H7 (cell line): Measurements from ENCODE around the gene PIERCE2. TPM values are rescaled to one million over a fixed set of nuclear protein-coding genes. Genes with fewer than 3 reads are reported as not detected.
"Not testable (repeated sequence)": the region's sequence is repeated elsewhere in the genome, so short reads cannot be mapped to it uniquely, and the experiment has no call there.

Experiments used
- DNase-seq: peaks from one replicate; pipeline ENCODE4 v3.0.0; 2012
- H3K27me3 ChIP-seq: 2 replicates; pipeline ENCODE4 v1.6.0; 2011; ENCODE audit warnings: mild to moderate bottlenecking, low read length; ENCODE audit not compliant: control insufficient read depth, insufficient read depth
- H3K36me3 ChIP-seq: replicated peaks from 2 replicates; pipeline ENCODE4 v1.5.1; 2011; ENCODE audit warnings: low read length; ENCODE audit not compliant: control insufficient read depth, insufficient read depth
- H3K4me3 ChIP-seq: 2 replicates; pipeline ENCODE4 v1.5.1; 2011; ENCODE audit warnings: low read depth, mild to moderate bottlenecking, control low read depth, low read length, moderate library complexity; ENCODE audit not compliant: insufficient read depth
- total RNA-seq: library from RNA; depleted of rRNA; stranded (reverse); fragments of >200 nt; shearing (Covaris generic); gene quantifications from 2 replicates; pipeline ENCODE4 v1.2.3, GENCODE V29; 2014; rRNA removed

Gene PIERCE2, protein sequence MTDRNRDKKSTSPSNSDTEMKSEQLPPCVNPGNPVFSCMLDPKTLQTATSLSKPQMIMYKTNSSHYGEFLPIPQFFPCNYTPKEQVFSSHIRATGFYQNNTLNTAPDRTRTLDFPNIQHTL
- 1.5 and 3.1 TPM in 2 replicates for total RNA-seq

DNA sequence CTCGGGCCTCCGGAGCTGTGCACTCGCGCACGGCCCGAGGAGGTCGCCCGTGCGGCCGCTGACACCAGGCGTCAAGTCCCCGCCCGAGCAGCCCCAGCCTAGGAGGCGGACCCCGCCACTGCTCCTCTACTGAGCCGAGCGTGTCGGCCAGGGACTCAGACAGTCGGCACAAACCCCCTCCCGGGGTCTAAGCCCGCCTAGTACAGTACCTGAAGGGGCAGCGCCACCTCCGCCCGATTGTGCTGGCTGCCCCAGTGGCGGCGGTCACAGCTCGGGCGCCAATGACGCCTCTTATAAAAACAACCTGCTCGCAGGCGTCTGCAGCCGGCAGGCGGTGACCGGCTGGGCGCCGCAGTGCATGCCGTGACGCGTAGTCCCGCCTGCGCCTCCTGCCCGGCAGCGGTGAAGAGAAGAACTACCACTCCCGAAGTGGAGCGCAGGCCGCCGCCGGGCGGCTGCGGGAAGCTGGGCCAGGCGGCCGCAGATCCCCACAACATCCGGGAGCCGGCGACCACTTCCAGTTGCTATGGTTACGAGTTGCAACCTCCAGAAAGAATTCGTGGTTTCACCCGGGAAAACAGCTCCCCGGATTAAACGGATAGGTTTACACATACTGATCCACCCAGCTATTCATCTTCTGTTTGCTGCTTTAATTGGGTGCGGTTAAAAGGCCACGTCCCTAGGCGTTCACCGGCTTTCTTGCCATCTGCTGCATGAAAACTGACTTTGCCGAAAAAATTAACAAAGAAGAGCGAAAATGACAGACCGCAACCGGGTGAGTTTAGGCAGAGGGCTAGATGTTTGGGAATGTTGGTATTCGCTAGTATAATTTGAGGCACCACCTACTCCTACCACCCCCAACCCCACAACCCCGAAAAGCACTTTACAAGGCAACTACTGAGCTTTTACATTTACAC lies at the start of gene PIERCE2, which contains the start of gene CCPG1:
Gene PIERCE2, plus strand, starts transcription at position 484 of the 917 bp plus-strand sequence. Its CDS starts 274 bp downstream, at position 758.
Gene CCPG1, minus strand, starts transcription at position 348 of the 917 bp plus-strand sequence. CDS start 18,935 bp downstream, outside the sequence.
- H3K4me3 ChIP-seq = peak within 1 kb of the TSS; percentile 79
- DNase-seq = peak; percentile 93
- H3K36me3 ChIP-seq = no peaks in the 10 kb centered on the region
- H3K27me3 ChIP-seq = no peaks in the 10 kb centered on the region

DNA sequence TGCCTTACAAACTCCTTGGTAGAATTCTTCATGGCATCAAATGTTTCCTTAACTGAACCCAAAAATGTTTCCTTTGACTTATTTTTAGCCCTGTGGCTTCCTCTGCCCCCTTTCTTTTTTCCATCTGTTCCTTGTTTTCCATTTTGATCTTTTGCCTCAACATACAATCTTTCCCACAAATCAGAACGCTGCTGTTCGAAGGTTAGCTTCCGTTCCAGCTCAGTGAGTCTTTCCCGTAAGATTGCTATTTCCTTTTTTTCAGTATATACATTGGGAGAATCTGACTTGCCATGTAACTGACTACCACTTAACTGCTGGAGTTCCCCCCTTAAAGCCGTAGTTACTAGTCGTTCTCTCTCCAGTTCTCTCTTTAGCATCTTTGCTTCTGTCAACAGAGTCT lies 48.0 kb upstream of the PIERCE2 start:
- Histone ChIP-seq H3K36me3 (no peaks in the 10 kb centered on the region), H3K4me3 (no peak overlapping the region), H3K27me3 (no peaks in the 10 kb centered on the region)
- DNase-seq = no peak

DNA sequence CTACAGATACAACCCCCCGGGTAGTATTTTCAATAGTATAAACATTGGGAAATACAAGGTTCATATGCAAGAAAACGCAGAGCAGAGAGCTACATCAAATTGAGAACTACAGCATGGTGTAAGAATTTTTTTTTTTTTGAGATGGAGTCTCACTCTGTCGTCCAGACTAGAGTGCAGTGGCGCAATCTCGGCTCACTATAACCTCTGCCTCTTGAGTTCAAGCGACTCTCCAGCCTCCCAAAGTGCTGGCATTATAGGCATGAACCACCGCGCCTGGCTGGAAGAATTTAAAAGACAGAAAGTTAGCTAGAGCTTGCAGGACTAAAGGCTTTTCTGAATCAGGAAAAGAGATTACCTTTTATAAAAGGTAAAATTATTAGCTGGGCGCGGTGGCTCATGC lies 47.2 kb upstream of the PIERCE2 start:
- H3K4me3 ChIP-seq = no peak overlapping the region
- H3K36me3 ChIP-seq = no peaks in the 10 kb centered on the region
- DNase-seq = no peak
- no peaks in the 10 kb centered on the region for H3K27me3 ChIP-seq

DNA sequence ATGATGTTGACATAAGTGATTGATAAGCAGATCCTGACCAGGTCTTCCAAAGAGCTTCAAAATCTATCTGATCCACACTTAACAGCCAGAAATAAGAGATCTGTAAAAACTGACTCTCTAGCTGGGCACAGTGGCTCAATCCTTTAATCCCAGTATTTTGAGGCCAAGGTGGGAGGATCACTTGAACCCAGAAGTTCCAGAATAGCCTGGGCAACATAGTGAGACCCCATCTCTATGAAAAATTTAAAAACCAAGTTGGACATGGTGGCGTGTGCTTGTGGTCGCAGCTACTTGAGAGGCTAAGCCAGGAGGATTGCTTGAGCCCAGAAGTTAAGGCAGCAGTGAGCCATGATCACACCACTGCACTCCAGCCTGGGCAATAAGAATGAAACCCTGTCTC lies 45.7 kb upstream of the PIERCE2 start:
- Histone ChIP-seq H3K27me3 (no peaks in the 10 kb centered on the region), H3K36me3 (no peaks in the 10 kb centered on the region), H3K4me3 (no peak overlapping the region)
- DNase-seq = no peak

DNA sequence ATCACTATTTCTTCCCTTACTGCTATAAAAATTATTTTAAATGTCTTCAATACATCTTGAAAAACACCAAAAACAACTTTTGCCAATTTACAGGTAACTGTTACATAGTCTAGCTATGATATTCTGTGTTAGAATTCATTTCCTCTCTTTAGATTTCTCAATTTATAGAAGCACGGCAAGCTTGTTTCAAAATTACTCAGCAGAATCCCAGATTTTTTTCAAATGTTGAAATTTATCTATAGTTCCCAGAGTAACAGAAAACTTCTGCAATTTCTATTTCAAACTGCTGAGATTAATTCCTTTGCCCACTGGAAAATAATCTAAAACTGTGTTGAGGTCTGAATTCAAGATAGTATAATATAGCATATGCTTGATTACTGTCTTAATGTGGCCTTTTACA lies 41.3 kb upstream of the PIERCE2 start:
- H3K27me3 ChIP-seq = no peaks in the 10 kb centered on the region
- no peak for DNase-seq
- no peaks in the 10 kb centered on the region for H3K36me3 ChIP-seq
- H3K4me3 ChIP-seq = no peak overlapping the region

DNA sequence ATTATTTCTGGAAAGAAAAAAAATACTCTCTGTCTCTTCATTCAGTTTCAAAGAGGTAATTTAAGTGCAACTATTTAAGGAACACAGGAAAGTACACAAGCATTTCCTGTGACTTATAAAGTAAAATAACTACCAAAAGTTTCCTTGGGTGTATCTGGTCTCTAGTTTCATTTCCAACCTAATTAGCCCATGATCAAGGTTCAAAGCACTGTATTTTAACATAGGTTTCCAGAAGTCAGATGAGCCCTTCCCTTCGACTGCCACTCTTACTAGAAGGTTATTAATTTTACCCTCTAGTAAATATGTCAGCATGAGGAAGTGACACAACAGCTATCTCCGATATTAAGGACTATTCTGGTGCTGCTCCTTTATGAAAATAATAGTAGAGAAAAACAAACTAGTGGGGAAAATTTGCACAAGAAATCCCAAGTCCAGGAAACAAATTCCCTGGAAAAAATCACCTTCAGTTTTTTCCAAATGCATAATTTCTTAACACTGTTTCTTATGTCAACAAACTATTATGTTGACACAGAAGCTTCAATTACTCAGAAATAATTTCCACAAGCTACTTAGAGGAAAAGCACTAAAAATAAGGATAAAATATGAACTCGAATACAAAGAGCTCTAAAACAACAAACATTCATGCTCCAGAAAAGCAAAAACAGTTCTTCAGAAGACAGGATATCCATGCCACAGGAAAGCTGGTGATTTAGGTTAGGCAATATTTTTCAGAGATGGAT lies 35.4 kb upstream of the PIERCE2 start:
- no peak overlapping the region for H3K4me3 ChIP-seq
- no peak for DNase-seq

DNA sequence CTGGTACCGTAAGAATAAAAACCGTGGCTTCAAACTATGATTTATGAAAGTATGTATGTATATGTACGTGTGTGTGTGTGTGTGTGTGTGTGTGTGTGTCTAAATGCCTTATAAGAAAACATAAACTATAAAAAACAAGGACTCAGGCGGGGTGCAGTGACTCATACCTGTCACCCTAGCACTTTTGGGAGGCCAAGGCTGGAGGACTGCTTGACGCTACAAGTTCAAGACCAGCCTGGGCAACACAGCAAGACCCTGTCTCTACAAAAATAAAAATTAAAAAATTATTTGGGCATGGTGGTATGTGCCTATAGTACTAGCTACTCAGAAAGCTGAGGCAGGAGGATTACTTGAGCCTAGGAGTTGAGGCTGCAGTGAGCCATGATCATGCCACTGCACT lies 29.2 kb upstream of the PIERCE2 start:
- H3K36me3 ChIP-seq = no peaks in the 10 kb centered on the region
- no peak for DNase-seq
- no peak overlapping the region for H3K4me3 ChIP-seq
- no peaks in the 10 kb centered on the region for H3K27me3 ChIP-seq

More for the DNA sequence above, 35.4 kb upstream of the PIERCE2 start:
- Histone ChIP-seq H3K27me3 (no peaks in the 10 kb centered on the region), H3K36me3 (no peaks in the 10 kb centered on the region)

DNA sequence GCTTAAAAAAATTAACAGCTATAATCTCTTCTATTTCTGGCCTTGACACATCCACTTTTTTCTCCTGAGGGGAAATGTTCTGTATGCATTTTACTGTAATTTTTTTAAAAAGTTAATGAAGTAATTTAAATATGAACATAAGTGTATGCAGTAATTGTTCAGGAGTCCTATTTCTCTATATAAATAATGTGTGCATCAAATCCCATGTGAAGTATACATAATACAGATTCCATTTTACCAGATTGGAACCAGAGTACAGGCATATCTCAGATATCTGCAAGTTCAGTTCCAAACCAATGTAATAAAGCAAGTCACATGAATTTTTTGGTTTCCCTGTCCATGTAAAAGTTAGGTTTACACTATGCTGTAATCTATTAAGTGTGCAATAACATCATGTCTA lies 26.7 kb upstream of the PIERCE2 start:
- DNase-seq = no peak
- no peaks in the 10 kb centered on the region for H3K36me3 ChIP-seq
- H3K4me3 ChIP-seq = no peak overlapping the region
- no peaks in the 10 kb centered on the region for H3K27me3 ChIP-seq

DNA sequence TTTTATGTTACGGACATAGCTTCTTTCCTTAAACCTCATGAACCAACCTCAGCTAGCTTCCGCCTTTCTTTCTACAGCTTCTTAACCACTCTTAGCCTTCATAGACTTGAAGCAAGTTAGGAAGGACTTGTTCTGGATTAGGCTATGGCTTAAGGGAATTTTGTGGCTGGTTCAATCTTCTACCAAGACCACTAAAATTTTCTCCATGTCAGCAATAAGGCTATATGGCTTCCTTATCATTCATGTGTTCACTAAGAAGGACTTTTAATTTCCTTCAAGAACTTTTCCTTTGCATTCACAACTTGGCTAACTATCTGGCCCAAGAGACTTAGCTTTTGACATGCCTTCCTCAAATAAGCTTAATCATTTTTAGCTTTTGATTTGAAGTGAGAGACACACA lies 24.6 kb upstream of the PIERCE2 start:
- Histone ChIP-seq H3K27me3 (no peaks in the 10 kb centered on the region), H3K36me3 (no peaks in the 10 kb centered on the region), H3K4me3 (no peak overlapping the region)
- no peak for DNase-seq

DNA sequence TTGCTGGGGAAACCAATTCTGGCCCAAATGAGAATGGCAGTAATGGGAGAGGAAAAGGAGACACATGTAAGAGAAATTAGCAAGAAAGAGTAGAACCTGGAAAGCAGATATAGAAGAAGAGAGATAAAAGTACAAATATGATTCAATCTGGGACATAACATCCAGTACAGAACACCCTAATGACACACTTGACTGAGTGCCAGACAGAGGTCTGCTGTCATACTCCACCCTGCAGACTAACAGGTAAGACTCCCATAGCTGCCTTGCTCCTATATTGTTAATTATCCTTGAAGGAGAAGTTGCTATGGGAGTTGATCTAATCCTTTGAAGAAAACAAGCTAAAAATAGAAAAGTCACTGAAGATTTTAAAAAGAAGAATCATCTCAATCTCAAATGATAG lies 21.3 kb upstream of the PIERCE2 start:
- H3K36me3 ChIP-seq = no peaks in the 10 kb centered on the region
- H3K27me3 ChIP-seq = no peaks in the 10 kb centered on the region
- DNase-seq = no peak

DNA sequence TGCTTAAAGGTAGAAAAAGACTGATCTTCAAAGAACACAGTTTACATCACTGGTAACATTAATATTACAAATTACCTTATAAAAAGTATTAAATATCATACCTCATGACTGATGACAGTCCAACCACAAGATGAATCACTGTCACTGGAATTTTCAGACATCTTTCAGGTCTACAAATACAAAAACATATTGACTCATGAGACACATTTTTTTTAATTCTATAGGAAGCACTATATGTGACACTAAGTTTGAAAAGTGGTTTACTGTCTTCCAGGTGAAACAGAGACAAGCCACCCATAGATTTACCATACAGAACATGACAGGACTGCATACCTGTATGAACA lies 19.1 kb upstream of the PIERCE2 start:
- Histone ChIP-seq H3K36me3 (no peaks in the 10 kb centered on the region), H3K4me3 (no peak overlapping the region), H3K27me3 (no peaks in the 10 kb centered on the region)
- no peak for DNase-seq

More for the DNA sequence above, 21.3 kb upstream of the PIERCE2 start:
- no peak overlapping the region for H3K4me3 ChIP-seq

DNA sequence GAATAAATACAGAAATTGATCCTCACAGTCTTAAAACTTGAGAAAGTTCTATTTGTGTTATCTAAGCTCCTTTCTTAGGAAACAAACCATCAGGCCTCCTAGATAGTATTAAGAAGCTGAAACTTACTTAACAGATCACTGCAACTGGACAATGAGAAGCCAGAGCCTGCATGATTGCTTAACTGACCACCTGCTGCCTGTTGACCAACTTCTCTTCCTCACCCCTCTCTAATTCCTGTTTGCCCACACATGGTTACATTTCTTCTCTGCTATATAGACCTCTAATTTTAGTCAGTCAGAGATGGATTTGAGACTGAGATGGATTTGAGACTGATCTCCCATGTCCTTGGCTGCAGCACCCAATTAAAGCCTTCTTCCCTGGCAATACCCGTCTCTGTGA lies 13.6 kb upstream of the PIERCE2 start:
- Histone ChIP-seq H3K4me3 (no peak overlapping the region), H3K36me3 (no peaks in the 10 kb centered on the region), H3K27me3 (no peaks in the 10 kb centered on the region)
- DNase-seq = no peak

DNA sequence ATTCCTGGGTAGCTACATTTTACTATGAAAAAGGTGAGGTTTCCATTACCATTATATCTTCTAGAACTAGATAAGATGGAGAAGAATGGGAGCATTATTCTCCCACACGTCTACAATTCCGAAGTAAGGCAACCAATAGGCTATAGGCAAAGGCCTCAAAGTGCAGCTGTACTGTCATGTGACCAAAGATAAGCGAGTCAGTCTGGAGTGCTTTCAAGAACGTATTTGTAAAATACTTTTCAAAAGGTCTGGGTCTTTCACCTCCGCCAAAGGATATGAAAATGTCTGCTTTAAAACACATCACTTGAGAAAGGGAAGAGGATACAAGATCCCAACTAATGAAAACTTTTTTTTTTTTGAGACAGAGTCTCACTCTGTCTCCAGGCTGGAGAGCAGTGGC lies 10.1 kb upstream of the PIERCE2 start:
- H3K27me3 ChIP-seq = no peaks in the 10 kb centered on the region
- DNase-seq = no peak

DNA sequence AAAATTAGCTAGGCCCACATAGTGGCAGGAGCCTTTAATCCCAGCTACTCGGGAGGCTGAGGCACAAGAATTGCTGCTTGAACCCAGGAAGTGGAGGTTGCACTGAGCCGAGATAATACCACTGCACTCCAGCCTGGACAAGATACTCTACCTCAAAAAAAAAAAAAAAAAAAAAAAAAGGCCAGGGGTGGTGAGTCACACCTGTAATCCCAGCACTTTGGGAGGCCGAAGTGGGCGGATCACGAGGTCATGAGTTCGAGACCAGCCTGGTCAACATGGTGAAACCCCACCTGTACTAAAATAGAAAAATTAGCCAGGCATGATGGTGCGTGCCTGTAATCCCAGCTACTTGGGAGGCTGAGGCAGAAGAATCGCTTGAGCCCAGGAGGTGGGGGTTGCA lies 8.2 kb upstream of the PIERCE2 start:
- DNase-seq, H3K4me3 ChIP-seq, H3K36me3 ChIP-seq, H3K27me3 ChIP-seq: not testable (repeated sequence)

More for the DNA sequence above, 10.1 kb upstream of the PIERCE2 start:
- Histone ChIP-seq H3K36me3 (no peaks in the 10 kb centered on the region), H3K4me3 (no peak overlapping the region)
